Lung (tissue), 12 donors: ENCODE measurements around the gene TGFBRAP1. TPM values are rescaled to one million over a fixed set of nuclear protein-coding genes. Genes with fewer than 3 reads are reported as not detected.
A peak's percentile ranks its signal among the peaks of the same experiment; 100 is the strongest.

Experiments
- ATAC-seq: fragments of 200-7000 bp; cut with Tn5 transposase; one replicate; pipeline ENCODE4 v1.9.1; 2020; ENCODE audit warnings: moderate number of reproducible peaks; ENCODE audit not compliant: insufficient read depth, low FRiP score
- DNase-seq, 3 donors: peaks; one replicate each; pipeline ENCODE4 v3.0.0-alpha.2; 2013 to 2017
- H3K27ac ChIP-seq, 2 donors: one replicate each; pipeline ENCODE4 v1.5.1; 2013; ENCODE audit warnings: mild to moderate bottlenecking in 2 of 2, moderate library complexity in 2 of 2, control low read depth in 1 of 2, inconsistent platforms in 1 of 2, low read depth in 1 of 2, low read length in 1 of 2
- H3K27me3 ChIP-seq, 3 donors: one replicate each; pipeline ENCODE4 v1.5.1; 2013; ENCODE audit warnings: low read length in 2 of 3; ENCODE audit not compliant: control insufficient read depth in 3 of 3, insufficient read depth in 3 of 3
- H3K36me3 ChIP-seq, 4 donors: one replicate each; pipeline ENCODE4 v1.5.1; 2013; ENCODE audit warnings: low read length in 4 of 4, mild to moderate bottlenecking in 1 of 4, moderate library complexity in 1 of 4; ENCODE audit not compliant: control insufficient read depth in 4 of 4, insufficient read depth in 4 of 4
- H3K4me1 ChIP-seq, 5 donors: one replicate each; pipeline ENCODE4 v1.5.1; 2013; ENCODE audit warnings: low read length in 5 of 5, mild to moderate bottlenecking in 2 of 5, moderate library complexity in 1 of 5; ENCODE audit not compliant: control insufficient read depth in 5 of 5, insufficient read depth in 5 of 5
- H3K4me3 ChIP-seq: one replicate; pipeline ENCODE4 v1.5.1; 2013; ENCODE audit warnings: mild to moderate bottlenecking, control low read depth, moderate library complexity
- H3K9ac ChIP-seq, 2 donors: one replicate each; pipeline ENCODE4 v1.5.1; 2013; ENCODE audit warnings: low read length in 2 of 2, control low read depth in 1 of 2; ENCODE audit not compliant: insufficient read depth in 1 of 2
- H3K9me3 ChIP-seq, 4 donors: one replicate each; pipeline ENCODE4 v1.5.1; 2013; ENCODE audit warnings: low read length in 3 of 4, mild to moderate bottlenecking in 1 of 4, moderate library complexity in 1 of 4; ENCODE audit not compliant: control insufficient read depth in 4 of 4, insufficient read depth in 3 of 4
- WGBS, 2 donors: extraction: QIAGEN DNeasy Blood & Tissue Kit; methylation state at CpG; one replicate each; pipeline ENCODE4 v1.1.7; 2013; 5-methylcytosine and 5-hydroxymethylcytosine counted together
- polyA plus RNA-seq, 2 donors: library from polyadenylated mRNA; stranded (reverse); fragments of 200-250 nt; gene quantifications; one replicate each; pipeline ENCODE4 v1.2.1, GENCODE V29; 2013
- total RNA-seq, 2 donors: library from RNA; depleted of rRNA in 1 of 2; stranded (reverse); fragments of >200 nt in 1 of 2; gene quantifications; one replicate each; pipeline ENCODE4 v1.2.1, GENCODE V29; 2014 to 2021
- TF ChIP-seq, protein P1 (sequence below): IDR thresholded peaks from 2 replicates; pipeline ENCODE4 v1.5.1; 2012; ENCODE audit warnings: mild to moderate bottlenecking; ENCODE audit errors: control extremely low read depth, extremely low read depth
- donor health status: control.
- donor health status: control.
- donor health status: Bipolar disorder and iron deficiency.
- donor health status: healthy.
- donor health status: DM: yes; HTN: yes; CAD: no.

TGFBRAP1 gene
- total and polyA plus RNA-seq, 4 donors: 4.0 to 19.7 (median 12.0) TPM

DNA sequence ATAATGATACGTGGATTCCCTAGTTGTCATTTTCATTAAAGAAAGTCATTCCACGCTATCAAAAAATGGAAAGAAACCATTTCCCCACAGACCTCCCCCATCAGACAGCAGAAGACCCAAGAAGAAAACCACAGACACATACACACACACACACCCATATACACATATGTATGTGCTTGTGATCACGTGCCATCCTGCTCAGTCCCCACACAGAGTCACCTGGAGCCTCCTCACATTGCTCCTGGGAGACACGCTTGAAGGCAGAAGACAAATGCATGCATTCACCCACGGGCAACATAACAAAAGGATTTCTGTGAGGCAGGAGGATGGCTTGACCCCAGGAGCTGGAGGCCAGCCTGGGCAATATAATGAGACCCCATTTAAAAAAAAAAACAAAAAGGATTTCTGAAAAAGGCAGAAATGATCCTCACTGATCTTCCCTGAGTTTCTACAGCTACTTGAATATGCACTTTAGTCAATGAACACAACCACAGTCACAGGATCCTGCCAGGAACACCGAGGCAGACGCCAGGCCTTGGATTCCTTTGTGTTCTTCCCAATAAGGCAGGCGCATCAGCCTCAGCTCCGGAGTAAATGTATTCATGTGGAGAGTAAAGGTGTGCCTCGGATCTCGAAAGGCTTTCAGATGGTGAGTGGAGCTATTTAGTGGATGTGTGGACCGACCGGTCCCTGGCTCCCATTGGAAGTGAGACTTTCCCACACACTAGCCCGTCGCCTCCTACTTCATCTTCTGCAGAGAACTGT lies 21.0 kb downstream of the TGFBRAP1 start:
- no peaks in the 10 kb centered on the region for H3K9me3 ChIP-seq
- TF ChIP-seq, protein P1, sequence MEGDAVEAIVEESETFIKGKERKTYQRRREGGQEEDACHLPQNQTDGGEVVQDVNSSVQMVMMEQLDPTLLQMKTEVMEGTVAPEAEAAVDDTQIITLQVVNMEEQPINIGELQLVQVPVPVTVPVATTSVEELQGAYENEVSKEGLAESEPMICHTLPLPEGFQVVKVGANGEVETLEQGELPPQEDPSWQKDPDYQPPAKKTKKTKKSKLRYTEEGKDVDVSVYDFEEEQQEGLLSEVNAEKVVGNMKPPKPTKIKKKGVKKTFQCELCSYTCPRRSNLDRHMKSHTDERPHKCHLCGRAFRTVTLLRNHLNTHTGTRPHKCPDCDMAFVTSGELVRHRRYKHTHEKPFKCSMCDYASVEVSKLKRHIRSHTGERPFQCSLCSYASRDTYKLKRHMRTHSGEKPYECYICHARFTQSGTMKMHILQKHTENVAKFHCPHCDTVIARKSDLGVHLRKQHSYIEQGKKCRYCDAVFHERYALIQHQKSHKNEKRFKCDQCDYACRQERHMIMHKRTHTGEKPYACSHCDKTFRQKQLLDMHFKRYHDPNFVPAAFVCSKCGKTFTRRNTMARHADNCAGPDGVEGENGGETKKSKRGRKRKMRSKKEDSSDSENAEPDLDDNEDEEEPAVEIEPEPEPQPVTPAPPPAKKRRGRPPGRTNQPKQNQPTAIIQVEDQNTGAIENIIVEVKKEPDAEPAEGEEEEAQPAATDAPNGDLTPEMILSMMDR: no peak
- H3K9ac ChIP-seq: peak overlapping the region in 1 of 2 donors; percentile 12
- no peak for DNase-seq
- no peak for ATAC-seq
- peaks cover 0 to 13% (median 9%) of the 10 kb centered on the region in 4 donors for H3K36me3 ChIP-seq
- H3K4me1 ChIP-seq: peaks cover 0 to 4% (median 0%) of the 10 kb centered on the region in 5 donors
- no peak overlapping the region for H3K4me3 ChIP-seq
- WGBS, 2 donors: 90 to 91% methylated on average over 15 of the region's 15 CpGs
- H3K27ac ChIP-seq: no peak overlapping the region
- no peaks in the 10 kb centered on the region for H3K27me3 ChIP-seq

DNA sequence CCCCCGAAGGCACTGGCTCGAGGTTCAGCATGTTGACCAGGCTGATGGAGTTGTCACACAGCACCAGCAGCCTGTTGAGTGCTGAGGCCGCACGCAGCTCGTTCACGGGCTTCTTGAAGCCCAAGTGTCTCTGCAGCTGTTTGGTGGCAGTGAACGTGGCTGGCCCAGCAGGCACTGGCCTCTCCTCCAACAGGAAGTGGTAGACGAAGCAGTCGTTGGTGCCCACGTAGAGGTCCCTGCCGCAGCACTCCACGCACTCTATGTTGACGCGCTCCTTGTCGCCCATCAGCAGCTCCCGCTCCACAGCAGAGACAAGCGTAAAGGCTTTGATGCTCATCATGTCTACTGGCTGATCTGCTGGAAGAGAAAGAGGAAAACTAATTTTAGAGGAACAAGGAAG lies 21.6 kb downstream of the TGFBRAP1 start:
- no peak overlapping the region for H3K4me3 ChIP-seq
- ATAC-seq (no peak), DNase-seq (no peak)
- WGBS, 2 donors: 77 to 88% methylated on average over 17 of the region's 17 CpGs
- H3K27me3 ChIP-seq: no peaks in the 10 kb centered on the region
- no peaks in the 10 kb centered on the region for H3K9me3 ChIP-seq
- H3K27ac ChIP-seq: no peak overlapping the region
- no peak overlapping the region for H3K9ac ChIP-seq
- TF ChIP-seq, protein P1: no peak
- peaks cover 0 to 13% (median 9%) of the 10 kb centered on the region in 4 donors for H3K36me3 ChIP-seq
- H3K4me1 ChIP-seq: peaks cover 0 to 4% (median 0%) of the 10 kb centered on the region in 5 donors

DNA sequence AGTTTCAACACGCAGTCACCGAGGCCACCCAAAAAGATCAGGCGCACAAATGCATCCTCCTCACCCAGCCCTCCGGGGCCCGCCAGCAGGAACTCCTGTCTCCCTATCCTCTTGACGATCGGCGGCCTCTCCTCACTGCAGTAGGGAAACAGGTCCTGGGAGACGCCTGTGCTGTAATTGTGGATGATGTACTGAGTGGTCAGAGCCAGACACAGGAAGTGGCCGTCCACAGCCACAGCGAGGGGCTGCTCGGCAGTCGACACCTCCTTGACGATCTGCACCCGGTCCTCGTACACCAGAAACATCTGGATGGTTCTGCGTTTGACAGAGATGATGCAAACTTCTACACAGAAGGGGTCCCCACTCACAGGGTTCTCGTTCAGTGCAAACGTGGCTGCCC lies 22.0 kb downstream of the TGFBRAP1 start:
- 92 to 93% methylated on average over 19 of the region's 19 CpGs for WGBS, 2 donors

More for the DNA sequence above, 22.0 kb downstream of the TGFBRAP1 start:
- Histone ChIP-seq H3K27ac (no peak overlapping the region), H3K4me1 (peaks cover 0 to 4% (median 0%) of the 10 kb centered on the region in 5 donors), H3K36me3 (peaks cover 0 to 13% (median 9%) of the 10 kb centered on the region in 4 donors), H3K9ac (no peak overlapping the region), H3K27me3 (no peaks in the 10 kb centered on the region), H3K9me3 (no peaks in the 10 kb centered on the region), H3K4me3 (no peak overlapping the region)
- TF ChIP-seq, protein P1: no peak
- DNase-seq (no peak), ATAC-seq (no peak)
